ENCODE results near the gene TCF3.

TCF3 gene

DNA sequence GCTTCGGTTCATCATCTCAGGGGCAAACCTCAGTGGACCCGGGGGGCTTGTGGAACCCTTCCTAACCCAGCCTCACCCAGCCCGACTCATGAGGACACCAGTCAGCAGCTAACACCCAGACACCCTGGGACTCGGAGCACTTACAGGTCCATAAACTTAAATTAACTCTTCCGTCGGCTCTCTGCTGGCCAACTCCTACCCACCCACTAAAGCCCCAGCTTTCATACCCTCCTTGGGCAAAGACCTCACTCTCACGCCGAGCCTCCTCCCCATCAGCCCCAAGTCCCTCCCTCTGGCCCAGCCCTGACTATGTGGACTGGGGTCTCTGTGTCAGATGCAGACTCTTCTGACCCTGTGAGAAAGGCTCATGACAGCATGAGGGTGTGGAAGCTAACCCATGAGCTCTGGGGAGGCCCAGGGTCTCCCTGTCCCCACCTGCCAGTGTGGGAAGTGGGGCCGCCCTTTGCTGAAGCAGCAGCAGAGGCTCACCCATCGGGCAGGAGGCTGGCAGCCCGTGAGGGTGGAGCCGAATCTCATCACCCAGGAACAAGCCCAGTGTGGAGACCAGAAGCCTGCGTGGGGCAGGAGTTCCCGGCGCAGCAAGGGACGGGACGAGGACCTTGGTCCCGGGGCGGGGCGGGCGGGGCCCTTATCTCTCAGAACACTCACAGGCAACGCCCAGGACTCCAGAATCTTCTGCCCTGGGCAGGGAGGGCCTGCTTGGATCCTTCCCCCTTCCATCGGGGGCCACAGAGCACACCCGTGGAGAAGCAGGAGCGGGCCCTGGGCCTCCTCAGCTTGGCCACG is 19.8 kb downstream of the TCF3 start:
- DNase-seq (ENCODE audit: low read depth) = no peak
- TF ChIP-seq, protein P1, sequence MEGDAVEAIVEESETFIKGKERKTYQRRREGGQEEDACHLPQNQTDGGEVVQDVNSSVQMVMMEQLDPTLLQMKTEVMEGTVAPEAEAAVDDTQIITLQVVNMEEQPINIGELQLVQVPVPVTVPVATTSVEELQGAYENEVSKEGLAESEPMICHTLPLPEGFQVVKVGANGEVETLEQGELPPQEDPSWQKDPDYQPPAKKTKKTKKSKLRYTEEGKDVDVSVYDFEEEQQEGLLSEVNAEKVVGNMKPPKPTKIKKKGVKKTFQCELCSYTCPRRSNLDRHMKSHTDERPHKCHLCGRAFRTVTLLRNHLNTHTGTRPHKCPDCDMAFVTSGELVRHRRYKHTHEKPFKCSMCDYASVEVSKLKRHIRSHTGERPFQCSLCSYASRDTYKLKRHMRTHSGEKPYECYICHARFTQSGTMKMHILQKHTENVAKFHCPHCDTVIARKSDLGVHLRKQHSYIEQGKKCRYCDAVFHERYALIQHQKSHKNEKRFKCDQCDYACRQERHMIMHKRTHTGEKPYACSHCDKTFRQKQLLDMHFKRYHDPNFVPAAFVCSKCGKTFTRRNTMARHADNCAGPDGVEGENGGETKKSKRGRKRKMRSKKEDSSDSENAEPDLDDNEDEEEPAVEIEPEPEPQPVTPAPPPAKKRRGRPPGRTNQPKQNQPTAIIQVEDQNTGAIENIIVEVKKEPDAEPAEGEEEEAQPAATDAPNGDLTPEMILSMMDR (IDR thresholded peaks at IDR 0.05; ENCODE audit: low read length, missing control alignments) = no peak
- no peak overlapping the region for H3K4me3 ChIP-seq (replicated peaks; ENCODE audit: low read depth, low read length)

DNA sequence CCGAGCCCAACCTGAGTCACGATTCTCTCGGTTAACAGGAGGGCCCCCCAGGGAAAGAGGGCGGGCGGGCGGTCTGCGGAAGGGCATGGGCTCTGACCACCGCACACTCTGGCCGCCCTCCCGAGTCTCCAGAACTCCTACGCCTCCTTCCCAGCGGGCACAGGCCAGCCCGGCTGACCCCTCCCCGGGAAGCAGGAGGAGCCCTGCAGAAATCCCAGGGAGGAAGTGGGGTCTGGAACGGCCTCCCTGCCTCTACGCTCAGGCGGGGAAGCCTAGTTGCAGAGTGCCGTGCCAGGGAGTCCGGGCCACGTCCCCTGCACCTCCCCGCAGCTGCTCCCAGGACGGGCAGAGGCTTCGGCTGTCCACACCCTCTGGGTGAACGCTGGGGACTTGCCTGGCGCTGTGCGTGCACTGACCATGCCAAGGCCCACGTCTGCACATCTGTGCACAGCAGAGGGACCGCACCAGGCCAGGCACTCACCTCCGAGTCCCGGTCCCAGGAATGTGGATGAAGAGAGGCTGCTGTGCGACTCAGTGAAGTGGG is 20.8 kb downstream of the TCF3 start:
- no peak overlapping the region for H3K4me3 ChIP-seq (replicated peaks; ENCODE audit: low read depth, low read length)
- TF ChIP-seq, protein P1 (IDR thresholded peaks at IDR 0.05; ENCODE audit: low read length, missing control alignments) = no peak
- DNase-seq (ENCODE audit: low read depth) = no peak

DNA sequence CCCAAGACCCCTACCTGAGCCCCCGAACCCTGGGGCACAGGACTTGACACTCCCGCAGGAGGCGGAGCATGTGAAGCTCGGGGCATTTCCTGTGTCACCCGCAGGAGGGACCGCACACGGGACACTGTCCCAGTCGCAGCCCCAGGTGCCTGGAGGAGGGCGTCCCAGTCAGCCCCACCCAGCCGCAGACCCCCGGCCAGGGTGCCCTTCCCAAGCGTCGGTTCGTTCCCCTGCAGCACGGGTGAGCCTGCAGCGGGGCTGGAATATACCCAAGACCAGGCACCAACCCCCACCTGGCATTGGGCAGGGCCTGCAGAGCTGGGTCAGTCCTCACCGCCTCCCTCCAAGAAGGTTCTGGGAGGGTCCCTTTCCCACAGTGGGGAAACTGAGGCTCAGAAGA is 21.6 kb downstream of the TCF3 start:
- DNase-seq (ENCODE audit: low read depth) = no peak
- no peak overlapping the region for H3K4me3 ChIP-seq (replicated peaks; ENCODE audit: low read depth, low read length)
- TF ChIP-seq, protein P1 (IDR thresholded peaks at IDR 0.05; ENCODE audit: low read length, missing control alignments) = no peak

DNA sequence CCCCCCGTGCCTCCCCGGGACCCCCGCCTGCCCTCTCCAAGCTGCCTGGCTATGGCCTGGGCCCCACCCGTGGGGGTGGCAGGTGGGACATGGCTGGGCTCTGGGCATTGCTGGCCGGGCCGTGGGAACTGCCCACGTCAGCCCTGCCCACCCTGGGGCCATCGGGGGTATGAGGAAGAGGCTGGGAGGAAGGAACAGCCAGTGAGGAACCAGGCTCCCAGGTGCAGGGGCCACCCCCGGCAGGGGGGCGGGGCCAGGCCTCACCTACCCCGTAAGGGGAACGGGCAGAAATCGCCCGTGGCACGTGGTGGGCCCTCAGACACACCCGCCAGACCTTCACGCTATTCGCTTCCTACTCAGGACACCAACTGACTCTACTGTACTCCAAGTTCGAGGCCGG is 22.4 kb downstream of the TCF3 start:
- H3K4me3 ChIP-seq (replicated peaks; ENCODE audit: low read depth, low read length) = no peak overlapping the region
- TF ChIP-seq, protein P1 (IDR thresholded peaks at IDR 0.05; ENCODE audit: low read length, missing control alignments) = no peak
- DNase-seq (ENCODE audit: low read depth) = no peak

DNA sequence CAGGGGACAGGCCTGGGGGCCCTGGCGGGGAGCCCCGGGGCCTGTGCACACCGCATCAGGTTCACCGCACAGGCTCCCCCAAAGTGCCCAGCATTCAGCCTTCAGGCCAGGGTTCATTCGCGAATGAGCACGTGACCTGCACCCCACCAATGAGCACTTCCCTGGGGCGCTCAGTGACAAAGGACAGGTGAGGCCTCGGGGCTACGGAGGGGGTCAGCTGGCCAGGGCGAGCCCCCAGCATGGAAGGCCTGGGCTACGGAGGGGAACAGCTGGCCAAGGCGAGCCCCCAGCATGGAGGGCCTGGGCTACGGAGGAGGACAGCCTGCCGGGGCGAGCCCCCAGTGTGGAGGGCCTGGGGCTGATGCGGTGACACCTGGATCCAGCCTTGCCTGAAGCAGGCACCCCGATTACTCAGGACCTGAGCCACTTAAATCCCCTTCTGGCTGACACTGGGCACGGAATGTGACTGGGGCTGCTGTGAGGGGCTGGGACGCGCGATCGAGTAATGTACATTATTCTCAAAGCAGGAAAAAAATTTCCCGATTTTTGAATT is 23.1 kb downstream of the TCF3 start:
- no peak overlapping the region for H3K4me3 ChIP-seq (replicated peaks; ENCODE audit: low read depth, low read length)
- DNase-seq (ENCODE audit: low read depth) = no peak
- TF ChIP-seq, protein P1 (IDR thresholded peaks at IDR 0.05; ENCODE audit: low read length, missing control alignments) = no peak

DNA sequence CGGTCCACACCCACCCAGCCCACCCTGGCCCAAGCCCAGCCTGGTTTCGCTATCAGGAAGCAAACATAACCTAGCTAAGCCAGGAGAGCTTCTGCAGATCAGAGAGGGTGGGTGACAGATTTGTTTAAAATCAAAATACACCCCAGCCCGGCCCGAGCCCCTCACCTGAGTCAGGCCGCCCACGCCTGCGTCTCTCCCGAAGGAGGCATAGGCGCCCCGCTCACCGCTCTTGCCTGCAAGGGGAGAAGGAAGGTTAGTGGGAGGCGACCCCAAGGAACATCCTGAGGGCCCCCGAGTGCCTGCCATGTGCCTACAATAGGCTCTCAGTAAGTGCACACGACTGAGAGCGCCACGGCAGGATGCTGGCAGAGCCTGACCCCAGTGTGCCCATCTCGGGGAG is 25.2 kb downstream of the TCF3 start:
- no peak for DNase-seq (ENCODE audit: low read depth)
- TF ChIP-seq, protein P1 (IDR thresholded peaks at IDR 0.05; ENCODE audit: low read length, missing control alignments) = no peak
- no peak overlapping the region for H3K4me3 ChIP-seq (replicated peaks; ENCODE audit: low read depth, low read length)

All from fibroblast of pulmonary artery (primary cell).